GM06990 (cell line): ENCODE data around the gene COL19A1.

ENCODE experiments used
- DNase-seq: peaks from one replicate; pipeline ENCODE4 v3.0.0-alpha.2; 2011; ENCODE audit not compliant: insufficient read length; ENCODE audit errors: extremely low read depth
- H3K27me3 ChIP-seq: replicated peaks from 2 replicates; pipeline ENCODE4 v1.6.0; 2011; ENCODE audit warnings: low read length; ENCODE audit not compliant: control insufficient read depth, insufficient read depth
- H3K36me3 ChIP-seq: 2 replicates; pipeline ENCODE4 v1.5.1; 2011; ENCODE audit warnings: low read length; ENCODE audit not compliant: control insufficient read depth, insufficient read depth
- H3K4me3 ChIP-seq: replicated peaks from 2 replicates; pipeline ENCODE4 v1.5.1; 2011; ENCODE audit warnings: low read depth, mild to moderate bottlenecking, control low read depth, low read length
- TF ChIP-seq, protein P1 (sequence below): IDR thresholded peaks from 2 replicates; pipeline ENCODE4 v1.5.1; 2011; ENCODE audit warnings: low read length, control low read depth, mild to moderate bottlenecking, inconsistent platforms; ENCODE audit not compliant: insufficient read depth, poor library complexity, severe bottlenecking

The COL19A1 gene

DNA sequence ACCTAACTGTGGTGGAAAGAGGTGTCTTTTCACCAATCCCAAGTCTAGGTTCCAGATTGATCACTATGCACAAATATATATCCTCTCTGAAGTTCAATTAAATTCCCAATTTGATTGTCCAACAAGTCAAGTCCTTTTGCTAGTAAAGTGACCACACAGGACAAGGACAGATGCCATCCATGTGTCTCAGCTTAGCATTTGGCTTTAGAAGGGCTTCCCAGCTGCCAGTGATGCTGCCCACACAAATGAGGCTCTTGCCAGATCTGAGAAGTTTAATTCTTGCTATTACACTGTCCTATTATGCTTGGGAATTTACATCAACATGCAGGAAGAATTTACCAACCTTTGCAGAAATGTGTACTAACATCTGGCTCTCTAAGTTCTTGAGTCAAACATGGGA lies 328.1 kb downstream of the COL19A1 start:
- TF ChIP-seq, protein P1, sequence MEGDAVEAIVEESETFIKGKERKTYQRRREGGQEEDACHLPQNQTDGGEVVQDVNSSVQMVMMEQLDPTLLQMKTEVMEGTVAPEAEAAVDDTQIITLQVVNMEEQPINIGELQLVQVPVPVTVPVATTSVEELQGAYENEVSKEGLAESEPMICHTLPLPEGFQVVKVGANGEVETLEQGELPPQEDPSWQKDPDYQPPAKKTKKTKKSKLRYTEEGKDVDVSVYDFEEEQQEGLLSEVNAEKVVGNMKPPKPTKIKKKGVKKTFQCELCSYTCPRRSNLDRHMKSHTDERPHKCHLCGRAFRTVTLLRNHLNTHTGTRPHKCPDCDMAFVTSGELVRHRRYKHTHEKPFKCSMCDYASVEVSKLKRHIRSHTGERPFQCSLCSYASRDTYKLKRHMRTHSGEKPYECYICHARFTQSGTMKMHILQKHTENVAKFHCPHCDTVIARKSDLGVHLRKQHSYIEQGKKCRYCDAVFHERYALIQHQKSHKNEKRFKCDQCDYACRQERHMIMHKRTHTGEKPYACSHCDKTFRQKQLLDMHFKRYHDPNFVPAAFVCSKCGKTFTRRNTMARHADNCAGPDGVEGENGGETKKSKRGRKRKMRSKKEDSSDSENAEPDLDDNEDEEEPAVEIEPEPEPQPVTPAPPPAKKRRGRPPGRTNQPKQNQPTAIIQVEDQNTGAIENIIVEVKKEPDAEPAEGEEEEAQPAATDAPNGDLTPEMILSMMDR = no peak
- Histone ChIP-seq H3K36me3 (no peaks in the 10 kb centered on the region), H3K27me3 (no peaks in the 10 kb centered on the region), H3K4me3 (no peak overlapping the region)
- no peak for DNase-seq

DNA sequence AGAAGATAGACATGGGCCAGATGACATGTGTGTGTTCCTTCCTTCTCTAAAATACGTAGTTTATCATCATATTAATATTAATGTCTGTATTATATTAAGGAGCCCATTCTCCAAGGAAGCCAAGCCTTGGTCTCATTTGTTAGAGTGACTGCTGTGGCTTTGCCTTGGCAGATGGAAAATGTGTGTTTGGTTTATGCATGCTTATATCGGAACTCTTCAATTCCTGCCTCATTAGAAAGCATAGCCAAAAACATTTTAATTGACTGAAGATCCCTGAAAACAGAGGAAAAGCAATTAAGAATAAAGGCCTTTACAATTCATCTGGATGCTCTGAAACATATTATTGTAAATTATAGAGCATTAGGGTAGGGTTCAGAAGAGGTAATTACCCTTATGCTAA lies 330.2 kb downstream of the COL19A1 start:
- no peaks in the 10 kb centered on the region for H3K27me3 ChIP-seq
- H3K36me3 ChIP-seq = no peaks in the 10 kb centered on the region
- TF ChIP-seq, protein P1 = no peak
- no peak overlapping the region for H3K4me3 ChIP-seq
- no peak for DNase-seq

DNA sequence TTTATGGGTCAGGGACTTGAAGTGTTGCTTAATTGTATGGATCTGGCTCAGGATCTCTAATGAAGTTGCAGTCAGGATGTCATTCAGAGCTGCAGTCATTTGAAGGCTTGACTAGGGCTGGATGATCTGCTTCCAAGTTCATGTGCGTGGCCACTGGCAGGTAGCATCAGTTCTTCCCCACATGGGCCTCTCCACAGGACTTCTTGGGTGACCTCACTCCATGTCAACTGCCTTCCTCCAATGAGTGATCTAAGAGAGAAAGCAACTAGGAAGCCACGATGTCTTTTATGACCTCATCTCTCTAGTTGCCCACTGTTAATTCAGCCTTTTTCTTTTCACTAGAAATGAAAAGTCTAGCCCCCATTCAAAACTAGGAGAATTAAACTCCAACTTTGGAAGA lies 332.4 kb downstream of the COL19A1 start:
- Histone ChIP-seq H3K36me3 (no peaks in the 10 kb centered on the region), H3K27me3 (no peaks in the 10 kb centered on the region), H3K4me3 (no peak overlapping the region)
- TF ChIP-seq, protein P1 = no peak
- DNase-seq = no peak

DNA sequence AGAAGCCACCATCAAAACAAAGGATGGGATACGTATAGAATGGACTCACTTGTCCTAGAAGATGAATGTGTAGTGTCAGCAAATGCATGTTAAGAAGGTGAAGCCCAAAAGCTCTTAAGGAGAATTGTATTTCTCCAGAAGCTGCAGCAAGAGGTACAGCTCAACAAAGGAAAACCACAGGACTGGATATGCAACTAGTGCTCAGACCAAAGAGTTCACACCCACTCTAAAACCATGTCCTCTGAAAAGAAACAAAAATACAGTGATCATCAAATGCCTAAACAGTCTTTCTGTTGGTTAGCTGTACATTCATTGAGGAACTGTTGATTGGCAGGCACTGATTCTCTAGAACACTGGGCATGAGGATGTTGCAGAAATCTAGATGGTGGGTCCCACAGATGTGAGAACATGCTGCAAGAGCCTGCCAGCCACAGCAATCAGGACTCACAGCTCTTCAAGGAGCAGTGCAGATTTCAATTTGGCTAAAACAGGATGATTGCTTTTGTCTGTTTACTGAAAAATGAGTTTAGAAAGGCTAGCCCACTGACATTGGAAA lies 342.0 kb downstream of the COL19A1 start:
- H3K27me3 ChIP-seq = no peaks in the 10 kb centered on the region
- DNase-seq = no peak
- TF ChIP-seq, protein P1 = no peak
- H3K4me3 ChIP-seq = no peak overlapping the region
- no peaks in the 10 kb centered on the region for H3K36me3 ChIP-seq

DNA sequence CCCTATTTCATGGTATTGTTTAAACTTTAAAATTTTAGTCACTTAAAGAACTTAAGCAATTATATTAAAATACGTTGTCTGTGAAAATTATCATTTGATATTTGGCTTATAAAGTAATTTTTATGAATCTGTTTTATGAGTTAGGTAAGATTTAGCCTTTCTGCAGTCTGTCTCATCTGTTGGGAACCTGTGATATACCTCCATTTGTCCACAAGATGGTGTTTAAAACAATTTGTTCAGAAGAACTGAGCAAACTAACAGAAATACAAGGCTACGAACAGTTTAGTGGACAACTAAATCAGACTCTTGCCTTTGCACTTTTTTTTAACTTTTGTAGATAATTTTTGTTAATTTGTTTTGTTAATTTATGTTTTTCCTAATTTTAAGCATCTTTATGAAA lies 344.1 kb downstream of the COL19A1 start:
- no peak overlapping the region for H3K4me3 ChIP-seq
- H3K36me3 ChIP-seq = no peaks in the 10 kb centered on the region
- TF ChIP-seq, protein P1 = peak; percentile 35
- DNase-seq = no peak
- H3K27me3 ChIP-seq = no peaks in the 10 kb centered on the region
